ENCODE data around the gene LTBP1.

Gene LTBP1

GRCh38 chr2:33077844-33078243 lies 131.1 kb downstream of the LTBP1 start:
- Histone ChIP-seq H3K27ac (ENCODE audit: poor library complexity, severe bottlenecking) (no peak overlapping the region), H3K27me3 (ENCODE audit: insufficient read depth, poor library complexity, severe bottlenecking) (no peaks in the 10 kb centered on the region), H3K36me3 (ENCODE audit: low read depth) (no peaks in the 10 kb centered on the region), H3K4me3 (ENCODE audit: severe bottlenecking) (no peak overlapping the region), H3K4me1 (ENCODE audit: insufficient read depth, poor library complexity, severe bottlenecking) (peaks cover 5% of the 10 kb centered on the region), H3K9me3 (ENCODE audit: severe bottlenecking) (no peaks in the 10 kb centered on the region)
- TF ChIP-seq CTCF (IDR thresholded peaks at IDR 0.05; ENCODE audit: poor library complexity, severe bottlenecking): no peak
- ATAC-seq (ENCODE audit: low read depth): no peak
- no peak for DNase-seq (ENCODE audit: low spot score)

- Histone ChIP-seq H3K4me1 (ENCODE audit: insufficient read depth, poor library complexity, severe bottlenecking) (peaks cover 3% of the 10 kb centered on the region), H3K36me3 (ENCODE audit: low read depth) (no peaks in the 10 kb centered on the region), H3K4me3 (ENCODE audit: severe bottlenecking) (no peak overlapping the region), H3K27me3 (ENCODE audit: insufficient read depth, poor library complexity, severe bottlenecking) (no peaks in the 10 kb centered on the region), H3K27ac (ENCODE audit: poor library complexity, severe bottlenecking) (no peak overlapping the region), H3K9me3 (ENCODE audit: severe bottlenecking) (no peaks in the 10 kb centered on the region)
- ATAC-seq (ENCODE audit: low read depth): no peak
- no peak for DNase-seq (ENCODE audit: low spot score)
- no peak for TF ChIP-seq CTCF (IDR thresholded peaks at IDR 0.05; ENCODE audit: poor library complexity, severe bottlenecking)
Observed at GRCh38 chr2:33081691-33082090, 134.9 kb downstream of the LTBP1 start.

GRCh38 chr2:33083699-33084387 lies 137.1 kb downstream of the LTBP1 start:
- no peaks in the 10 kb centered on the region for H3K27me3 ChIP-seq (ENCODE audit: insufficient read depth, poor library complexity, severe bottlenecking)
- peaks cover 3% of the 10 kb centered on the region for H3K4me1 ChIP-seq (ENCODE audit: insufficient read depth, poor library complexity, severe bottlenecking)
- ATAC-seq (ENCODE audit: low read depth) (no peak), DNase-seq (ENCODE audit: low spot score) (no peak)
- no peak for TF ChIP-seq CTCF (IDR thresholded peaks at IDR 0.05; ENCODE audit: poor library complexity, severe bottlenecking)
- no peak overlapping the region for H3K27ac ChIP-seq (ENCODE audit: poor library complexity, severe bottlenecking)
- no peak overlapping the region for H3K4me3 ChIP-seq (ENCODE audit: severe bottlenecking)
- H3K36me3 ChIP-seq (ENCODE audit: low read depth): no peaks in the 10 kb centered on the region
- H3K9me3 ChIP-seq (ENCODE audit: severe bottlenecking): no peaks in the 10 kb centered on the region

GRCh38 chr2:33084433-33084832 lies 137.7 kb downstream of the LTBP1 start:
- TF ChIP-seq CTCF (IDR thresholded peaks at IDR 0.05; ENCODE audit: poor library complexity, severe bottlenecking): no peak
- Histone ChIP-seq H3K27ac (ENCODE audit: poor library complexity, severe bottlenecking) (no peak overlapping the region), H3K27me3 (ENCODE audit: insufficient read depth, poor library complexity, severe bottlenecking) (no peaks in the 10 kb centered on the region)

GRCh38 chr2:33085646-33086045 lies 138.9 kb downstream of the LTBP1 start:
- H3K36me3 ChIP-seq (ENCODE audit: low read depth): no peaks in the 10 kb centered on the region
- TF ChIP-seq CTCF (IDR thresholded peaks at IDR 0.05; ENCODE audit: poor library complexity, severe bottlenecking): no peak
- H3K4me3 ChIP-seq (ENCODE audit: severe bottlenecking): no peak overlapping the region
- H3K27me3 ChIP-seq (ENCODE audit: insufficient read depth, poor library complexity, severe bottlenecking): no peaks in the 10 kb centered on the region
- peaks cover 3% of the 10 kb centered on the region for H3K4me1 ChIP-seq (ENCODE audit: insufficient read depth, poor library complexity, severe bottlenecking)
- no peak overlapping the region for H3K27ac ChIP-seq (ENCODE audit: poor library complexity, severe bottlenecking)
- ATAC-seq (ENCODE audit: low read depth) (no peak), DNase-seq (ENCODE audit: low spot score) (no peak)
- no peaks in the 10 kb centered on the region for H3K9me3 ChIP-seq (ENCODE audit: severe bottlenecking)

More at GRCh38 chr2:33084433-33084832, 137.7 kb downstream of the LTBP1 start:
- Histone ChIP-seq H3K36me3 (ENCODE audit: low read depth) (no peaks in the 10 kb centered on the region), H3K9me3 (ENCODE audit: severe bottlenecking) (no peaks in the 10 kb centered on the region), H3K4me1 (ENCODE audit: insufficient read depth, poor library complexity, severe bottlenecking) (peaks cover 3% of the 10 kb centered on the region), H3K4me3 (ENCODE audit: severe bottlenecking) (no peak overlapping the region)
- DNase-seq (ENCODE audit: low spot score) (no peak), ATAC-seq (ENCODE audit: low read depth) (no peak)

Measured in RWPE2 (cell line).